Stimulated activated naive CD8-positive, alpha-beta T cell treated with anti-CD3 and anti-CD28 coated beads, Interleukin-15, Interleukin-2, amounts not matched to agents 100 ng/mL and 50 ng/mL, for 24 hours (primary cell): Measurements from ENCODE around the gene NTN1.

Experiments
- H3K27ac Mint-ChIP-seq: one replicate; pipeline ENCODE4 v1.8.0; 2021; ENCODE audit warnings: mild to moderate bottlenecking, mixed read lengths
- H3K27me3 Mint-ChIP-seq: one replicate; pipeline ENCODE4 v1.8.0; 2021; ENCODE audit warnings: mixed read lengths
- H3K36me3 Mint-ChIP-seq: one replicate; pipeline ENCODE4 v1.8.0; 2021; ENCODE audit warnings: low read depth, mixed read lengths
- H3K4me1 Mint-ChIP-seq: one replicate; pipeline ENCODE4 v1.8.0; 2021; ENCODE audit warnings: low read depth, mixed read lengths
- H3K4me3 Mint-ChIP-seq: one replicate; pipeline ENCODE4 v1.8.0; 2021; ENCODE audit warnings: mild to moderate bottlenecking, mixed read lengths
- H3K9me3 Mint-ChIP-seq: one replicate; pipeline ENCODE4 v1.8.0; 2021; ENCODE audit warnings: mixed read lengths

NTN1 gene

GRCh38 chr17:9162275-9162985 lies 141.1 kb downstream of the NTN1 start:
- no peaks in the 10 kb centered on the region for H3K36me3 Mint-ChIP-seq
- H3K4me3 Mint-ChIP-seq, result no peak overlapping the region
- H3K27ac Mint-ChIP-seq, result no peak overlapping the region
- no peaks in the 10 kb centered on the region for H3K9me3 Mint-ChIP-seq
- no peaks in the 10 kb centered on the region for H3K4me1 Mint-ChIP-seq
- H3K27me3 Mint-ChIP-seq, result no peaks in the 10 kb centered on the region

- Mint-ChIP-seq H3K4me3 (no peak overlapping the region), H3K36me3 (no peaks in the 10 kb centered on the region), H3K27me3 (peaks cover 11% of the 10 kb centered on the region), H3K9me3 (no peaks in the 10 kb centered on the region), H3K4me1 (no peaks in the 10 kb centered on the region), H3K27ac (no peak overlapping the region)
Measured at GRCh38 chr17:9166788-9167187, 145.5 kb downstream of the NTN1 start.

GRCh38 chr17:9167379-9167778 lies 146.1 kb downstream of the NTN1 start:
- no peaks in the 10 kb centered on the region for H3K4me1 Mint-ChIP-seq
- H3K27ac Mint-ChIP-seq, result no peak overlapping the region
- H3K36me3 Mint-ChIP-seq, result no peaks in the 10 kb centered on the region
- no peak overlapping the region for H3K4me3 Mint-ChIP-seq
- peaks cover 11% of the 10 kb centered on the region for H3K27me3 Mint-ChIP-seq
- H3K9me3 Mint-ChIP-seq, result no peaks in the 10 kb centered on the region

- H3K4me3 Mint-ChIP-seq, result no peak overlapping the region
- H3K36me3 Mint-ChIP-seq, result no peaks in the 10 kb centered on the region
- H3K9me3 Mint-ChIP-seq, result no peaks in the 10 kb centered on the region
- peaks cover 11% of the 10 kb centered on the region for H3K27me3 Mint-ChIP-seq
- no peak overlapping the region for H3K27ac Mint-ChIP-seq
- H3K4me1 Mint-ChIP-seq, result no peaks in the 10 kb centered on the region
Measured at GRCh38 chr17:9169116-9169515, 147.8 kb downstream of the NTN1 start.

- no peaks in the 10 kb centered on the region for H3K9me3 Mint-ChIP-seq
- H3K27me3 Mint-ChIP-seq, result peaks cover 11% of the 10 kb centered on the region
- H3K27ac Mint-ChIP-seq, result no peak overlapping the region
Measured at GRCh38 chr17:9170336-9170735, 149.0 kb downstream of the NTN1 start.

GRCh38 chr17:9170853-9171252 lies 149.5 kb downstream of the NTN1 start:
- Mint-ChIP-seq H3K4me3 (no peak overlapping the region), H3K9me3 (no peaks in the 10 kb centered on the region), H3K27ac (no peak overlapping the region), H3K27me3 (peaks cover 11% of the 10 kb centered on the region), H3K4me1 (no peaks in the 10 kb centered on the region), H3K36me3 (no peaks in the 10 kb centered on the region)

More at GRCh38 chr17:9170336-9170735, 149.0 kb downstream of the NTN1 start:
- Mint-ChIP-seq H3K36me3 (no peaks in the 10 kb centered on the region), H3K4me3 (no peak overlapping the region), H3K4me1 (no peaks in the 10 kb centered on the region)

- Mint-ChIP-seq H3K27me3 (peaks cover 7% of the 10 kb centered on the region), H3K4me3 (no peak overlapping the region), H3K9me3 (no peaks in the 10 kb centered on the region), H3K4me1 (no peaks in the 10 kb centered on the region), H3K36me3 (no peaks in the 10 kb centered on the region), H3K27ac (no peak overlapping the region)
Measured at GRCh38 chr17:9173386-9173983, 152.2 kb downstream of the NTN1 start.

- Mint-ChIP-seq H3K36me3 (no peaks in the 10 kb centered on the region), H3K27ac (no peak overlapping the region), H3K4me3 (no peak overlapping the region), H3K27me3 (peaks cover 7% of the 10 kb centered on the region), H3K4me1 (no peaks in the 10 kb centered on the region), H3K9me3 (no peaks in the 10 kb centered on the region)
Measured at GRCh38 chr17:9174312-9174711, 153.0 kb downstream of the NTN1 start.

GRCh38 chr17:9174779-9175574 lies 153.7 kb downstream of the NTN1 start:
- Mint-ChIP-seq H3K9me3 (no peaks in the 10 kb centered on the region), H3K27me3 (peaks cover 4% of the 10 kb centered on the region), H3K4me3 (no peak overlapping the region), H3K27ac (no peak overlapping the region), H3K4me1 (no peaks in the 10 kb centered on the region), H3K36me3 (no peaks in the 10 kb centered on the region)

- Mint-ChIP-seq H3K4me1 (no peaks in the 10 kb centered on the region), H3K27ac (no peak overlapping the region), H3K9me3 (no peaks in the 10 kb centered on the region), H3K4me3 (no peak overlapping the region), H3K27me3 (no peaks in the 10 kb centered on the region), H3K36me3 (no peaks in the 10 kb centered on the region)
Measured at GRCh38 chr17:9175700-9176467, 154.6 kb downstream of the NTN1 start.

GRCh38 chr17:9177212-9177611 lies 155.9 kb downstream of the NTN1 start:
- H3K27ac Mint-ChIP-seq, result no peak overlapping the region
- no peaks in the 10 kb centered on the region for H3K4me1 Mint-ChIP-seq
- no peak overlapping the region for H3K4me3 Mint-ChIP-seq
- no peaks in the 10 kb centered on the region for H3K9me3 Mint-ChIP-seq
- H3K27me3 Mint-ChIP-seq, result no peaks in the 10 kb centered on the region
- no peaks in the 10 kb centered on the region for H3K36me3 Mint-ChIP-seq

GRCh38 chr17:9178319-9178718 lies 157.0 kb downstream of the NTN1 start:
- H3K4me1 Mint-ChIP-seq, result no peaks in the 10 kb centered on the region
- H3K9me3 Mint-ChIP-seq, result no peaks in the 10 kb centered on the region
- no peak overlapping the region for H3K4me3 Mint-ChIP-seq

GRCh38 chr17:9179602-9180001 lies 158.3 kb downstream of the NTN1 start:
- Mint-ChIP-seq H3K4me3 (no peak overlapping the region), H3K4me1 (no peaks in the 10 kb centered on the region), H3K36me3 (no peaks in the 10 kb centered on the region), H3K27ac (no peak overlapping the region), H3K27me3 (no peaks in the 10 kb centered on the region), H3K9me3 (no peaks in the 10 kb centered on the region)

More at GRCh38 chr17:9178319-9178718, 157.0 kb downstream of the NTN1 start:
- no peaks in the 10 kb centered on the region for H3K36me3 Mint-ChIP-seq
- H3K27me3 Mint-ChIP-seq, result no peaks in the 10 kb centered on the region
- no peak overlapping the region for H3K27ac Mint-ChIP-seq

- Mint-ChIP-seq H3K4me1 (no peaks in the 10 kb centered on the region), H3K4me3 (no peak overlapping the region), H3K27ac (no peak overlapping the region), H3K36me3 (no peaks in the 10 kb centered on the region), H3K27me3 (no peaks in the 10 kb centered on the region), H3K9me3 (no peaks in the 10 kb centered on the region)
Measured at GRCh38 chr17:9181640-9182039, 160.3 kb downstream of the NTN1 start.

- H3K27me3 Mint-ChIP-seq, result no peaks in the 10 kb centered on the region
- no peaks in the 10 kb centered on the region for H3K4me1 Mint-ChIP-seq
- no peaks in the 10 kb centered on the region for H3K9me3 Mint-ChIP-seq
- H3K27ac Mint-ChIP-seq, result no peak overlapping the region
- H3K36me3 Mint-ChIP-seq, result no peaks in the 10 kb centered on the region
- no peak overlapping the region for H3K4me3 Mint-ChIP-seq
Measured at GRCh38 chr17:9183306-9183705, 162.0 kb downstream of the NTN1 start.
